Endothelial cell of umbilical vein (primary cell): ENCODE data around the gene SECTM1.

Experiments
- EZH2 ChIP-seq: IDR thresholded peaks from 2 replicates; pipeline ENCODE4 v1.6.1; 2012; ENCODE audit warnings: borderline replicate concordance, low read depth, mild to moderate bottlenecking, moderate library complexity, low read length, inconsistent platforms; ENCODE audit not compliant: severe bottlenecking
- FOS ChIP-seq: IDR thresholded peaks from 2 replicates; pipeline ENCODE4 v1.6.1; 2011; ENCODE audit warnings: mild to moderate bottlenecking, low read length, moderate library complexity, borderline replicate concordance; ENCODE audit not compliant: insufficient read depth
- GATA2 ChIP-seq: IDR thresholded peaks from 2 replicates; pipeline ENCODE4 v1.7.0; 2011; ENCODE audit warnings: low read depth, mild to moderate bottlenecking, moderate library complexity, mixed read lengths, low read length; ENCODE audit not compliant: insufficient read length, insufficient read depth
- JUN ChIP-seq: IDR thresholded peaks from 2 replicates; pipeline ENCODE4 v1.6.1; 2011; ENCODE audit warnings: borderline replicate concordance, low read depth; ENCODE audit not compliant: insufficient read length, insufficient read depth
- MYC ChIP-seq: IDR thresholded peaks from one replicate; pipeline ENCODE4 v1.6.1; 2011; ENCODE audit warnings: mild to moderate bottlenecking, low read depth, low read length
- POLR2A ChIP-seq: IDR thresholded peaks from 2 replicates; pipeline ENCODE4 v1.6.1; 2012; ENCODE audit warnings: low read depth, mild to moderate bottlenecking, control low read depth, low read length
- POLR2AphosphoS5 ChIP-seq: IDR thresholded peaks from 2 replicates; pipeline ENCODE4 v1.6.1; 2012; ENCODE audit warnings: low read depth, mild to moderate bottlenecking, control low read depth, low read length, moderate library complexity; ENCODE audit not compliant: insufficient read depth
- TF ChIP-seq, protein P1 (sequence below), 2 donors: IDR thresholded peaks; 1 replicate in 1 of 2; 2 replicates in 1 of 2; pipeline ENCODE4 v1.5.1; 2011; ENCODE audit warnings: low read length in 2 of 2, mild to moderate bottlenecking in 2 of 2, moderate library complexity in 2 of 2, control low read depth in 1 of 2, inconsistent platforms in 1 of 2, low read depth in 1 of 2; ENCODE audit not compliant: insufficient read depth in 1 of 2; ENCODE audit errors: extremely low read depth in 1 of 2
- TF ChIP-seq, protein P2 (sequence below): IDR thresholded peaks from 2 replicates; pipeline ENCODE4 v1.6.1; 2011; ENCODE audit not compliant: insufficient read depth, insufficient read length

DNA sequence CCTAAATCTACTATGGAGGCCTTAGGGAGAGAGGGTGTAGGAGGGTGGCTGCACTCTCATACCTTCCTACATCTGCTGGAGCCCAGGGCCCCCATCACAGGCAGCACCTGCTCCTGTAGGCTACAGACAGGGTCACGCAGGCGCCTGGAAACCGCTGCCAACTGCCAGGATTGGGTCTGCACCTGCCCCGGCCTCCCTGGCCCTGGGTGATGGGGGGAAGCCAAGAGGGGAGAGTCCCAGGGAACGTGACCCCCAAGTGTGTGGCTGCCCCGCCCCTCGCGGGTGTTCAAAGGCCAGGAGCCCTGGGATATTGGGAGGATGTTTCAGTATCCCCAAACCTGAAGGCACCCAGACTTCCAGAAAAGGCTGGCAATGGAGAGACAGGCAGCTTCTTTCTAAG, 19.9 kb upstream of the SECTM1 start:
- TF ChIP-seq, protein P1, sequence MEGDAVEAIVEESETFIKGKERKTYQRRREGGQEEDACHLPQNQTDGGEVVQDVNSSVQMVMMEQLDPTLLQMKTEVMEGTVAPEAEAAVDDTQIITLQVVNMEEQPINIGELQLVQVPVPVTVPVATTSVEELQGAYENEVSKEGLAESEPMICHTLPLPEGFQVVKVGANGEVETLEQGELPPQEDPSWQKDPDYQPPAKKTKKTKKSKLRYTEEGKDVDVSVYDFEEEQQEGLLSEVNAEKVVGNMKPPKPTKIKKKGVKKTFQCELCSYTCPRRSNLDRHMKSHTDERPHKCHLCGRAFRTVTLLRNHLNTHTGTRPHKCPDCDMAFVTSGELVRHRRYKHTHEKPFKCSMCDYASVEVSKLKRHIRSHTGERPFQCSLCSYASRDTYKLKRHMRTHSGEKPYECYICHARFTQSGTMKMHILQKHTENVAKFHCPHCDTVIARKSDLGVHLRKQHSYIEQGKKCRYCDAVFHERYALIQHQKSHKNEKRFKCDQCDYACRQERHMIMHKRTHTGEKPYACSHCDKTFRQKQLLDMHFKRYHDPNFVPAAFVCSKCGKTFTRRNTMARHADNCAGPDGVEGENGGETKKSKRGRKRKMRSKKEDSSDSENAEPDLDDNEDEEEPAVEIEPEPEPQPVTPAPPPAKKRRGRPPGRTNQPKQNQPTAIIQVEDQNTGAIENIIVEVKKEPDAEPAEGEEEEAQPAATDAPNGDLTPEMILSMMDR (IDR thresholded peaks at IDR 0.05; ENCODE audit: extremely low read depth in 1 of 2, insufficient read depth in 1 of 2, low read depth in 1 of 2, low read length in 2 of 2): no peak
- TF ChIP-seq POLR2A (no peak), EZH2 (no peak), GATA2 (no peak), POLR2AphosphoS5 (no peak), FOS (no peak), JUN (no peak), MYC (no peak)
- TF ChIP-seq, protein P2, sequence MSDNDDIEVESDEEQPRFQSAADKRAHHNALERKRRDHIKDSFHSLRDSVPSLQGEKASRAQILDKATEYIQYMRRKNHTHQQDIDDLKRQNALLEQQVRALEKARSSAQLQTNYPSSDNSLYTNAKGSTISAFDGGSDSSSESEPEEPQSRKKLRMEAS: no peak
